Activated B cell treated with CpG ODN at 0.5 μM for 24 hours (primary cell): ENCODE measurements around the gene SYNE1. TPM values are rescaled to one million over a fixed set of nuclear protein-coding genes. Genes with fewer than 3 reads are reported as not detected.
"Not testable (repeated sequence)": the region's sequence is repeated elsewhere in the genome, so short reads cannot be mapped to it uniquely, and the experiment has no call there.

Experiments
- ATAC-seq: fragments of 200-7000 bp; cut with Tn5 transposase; one replicate; pipeline ENCODE4 v1.10.0; 2021; ENCODE audit warnings: low read depth, mild to moderate bottlenecking, moderate library complexity
- CTCF ChIA-PET: fragments of 350-600 bp; sonication (Branson Sonifier 250); formaldehyde crosslinking; loops from one replicate; lab custom pipeline; 2021; ENCODE audit warnings: antibody characterized with exemption; lab: Charles Lee
- POLR2A ChIA-PET: fragments of 350-600 bp; sonication (Branson Sonifier 250); formaldehyde crosslinking; loops from one replicate; lab custom pipeline; 2021; ENCODE audit warnings: antibody characterized with exemption; lab: Charles Lee
- DNase-seq: peaks from one replicate; pipeline ENCODE4 v3.0.0; 2022
- H3K27ac Mint-ChIP-seq: one replicate; pipeline ENCODE4 v1.8.0; 2020; ENCODE audit warnings: mixed read lengths
- H3K27me3 Mint-ChIP-seq: one replicate; pipeline ENCODE4 v1.8.0; 2021; ENCODE audit warnings: mixed read lengths
- H3K36me3 Mint-ChIP-seq: one replicate; pipeline ENCODE4 v1.8.0; 2021; ENCODE audit warnings: low read depth, mixed read lengths
- H3K4me1 Mint-ChIP-seq: one replicate; pipeline ENCODE4 v1.8.0; 2021; ENCODE audit warnings: mixed read lengths
- H3K4me3 Mint-ChIP-seq: one replicate; pipeline ENCODE4 v1.8.0; 2020; ENCODE audit warnings: mild to moderate bottlenecking, mixed read lengths
- H3K9me3 Mint-ChIP-seq: one replicate; pipeline ENCODE4 v1.8.0; 2020; ENCODE audit warnings: mixed read lengths
- intact Hi-C: fragments of 100-400 bp; cut with micrococcal nuclease; formaldehyde crosslinking; loops from one replicate; pipeline ENCODE4 v1.15.1; 2024
- total RNA-seq: library from RNA; stranded (reverse); gene quantifications from 2 replicates; pipeline ENCODE4 v1.2.3, GENCODE V29; 2022
- TF ChIP-seq, protein P1 (sequence below): fragments of 200-600 bp; IDR thresholded peaks from one replicate; pipeline ENCODE4 v1.8.0; 2022; ENCODE audit warnings: antibody characterized with exemption, mild to moderate bottlenecking

Gene SYNE1
- total RNA-seq, 1 donor from 2014 or later = 74.9 TPM

DNA sequence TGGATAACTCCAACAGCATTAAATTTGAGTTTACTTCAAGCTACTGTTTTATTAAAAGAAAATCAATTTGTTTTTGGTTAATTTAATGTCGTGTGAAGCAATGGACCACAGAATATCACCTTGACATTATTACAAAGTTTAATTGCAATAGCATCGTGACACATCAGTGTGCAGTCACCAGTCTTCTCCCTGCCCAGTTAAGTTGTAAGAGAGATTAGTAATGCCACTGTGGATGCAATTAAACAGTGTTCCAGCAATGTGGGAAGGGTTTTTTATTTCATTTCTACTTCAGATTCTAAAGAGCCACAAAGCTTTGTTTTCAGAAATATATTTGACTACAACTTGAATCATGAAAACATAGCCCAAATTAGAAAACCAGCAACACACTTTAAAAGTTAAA, 128.7 kb downstream of the SYNE1 start:
- ATAC-seq (no peak), DNase-seq (no peak)
- TF ChIP-seq, protein P1, sequence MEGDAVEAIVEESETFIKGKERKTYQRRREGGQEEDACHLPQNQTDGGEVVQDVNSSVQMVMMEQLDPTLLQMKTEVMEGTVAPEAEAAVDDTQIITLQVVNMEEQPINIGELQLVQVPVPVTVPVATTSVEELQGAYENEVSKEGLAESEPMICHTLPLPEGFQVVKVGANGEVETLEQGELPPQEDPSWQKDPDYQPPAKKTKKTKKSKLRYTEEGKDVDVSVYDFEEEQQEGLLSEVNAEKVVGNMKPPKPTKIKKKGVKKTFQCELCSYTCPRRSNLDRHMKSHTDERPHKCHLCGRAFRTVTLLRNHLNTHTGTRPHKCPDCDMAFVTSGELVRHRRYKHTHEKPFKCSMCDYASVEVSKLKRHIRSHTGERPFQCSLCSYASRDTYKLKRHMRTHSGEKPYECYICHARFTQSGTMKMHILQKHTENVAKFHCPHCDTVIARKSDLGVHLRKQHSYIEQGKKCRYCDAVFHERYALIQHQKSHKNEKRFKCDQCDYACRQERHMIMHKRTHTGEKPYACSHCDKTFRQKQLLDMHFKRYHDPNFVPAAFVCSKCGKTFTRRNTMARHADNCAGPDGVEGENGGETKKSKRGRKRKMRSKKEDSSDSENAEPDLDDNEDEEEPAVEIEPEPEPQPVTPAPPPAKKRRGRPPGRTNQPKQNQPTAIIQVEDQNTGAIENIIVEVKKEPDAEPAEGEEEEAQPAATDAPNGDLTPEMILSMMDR = no peak
- CTCF ChIA-PET = no interaction called here
- H3K9me3 Mint-ChIP-seq = no peaks in the 10 kb centered on the region
- H3K4me1 Mint-ChIP-seq = no peaks in the 10 kb centered on the region
- POLR2A ChIA-PET = no interaction called here
- H3K4me3 Mint-ChIP-seq = no peak overlapping the region
- intact Hi-C loops = no loop called here
- no peaks in the 10 kb centered on the region for H3K36me3 Mint-ChIP-seq
- no peak overlapping the region for H3K27ac Mint-ChIP-seq
- H3K27me3 Mint-ChIP-seq = no peaks in the 10 kb centered on the region

DNA sequence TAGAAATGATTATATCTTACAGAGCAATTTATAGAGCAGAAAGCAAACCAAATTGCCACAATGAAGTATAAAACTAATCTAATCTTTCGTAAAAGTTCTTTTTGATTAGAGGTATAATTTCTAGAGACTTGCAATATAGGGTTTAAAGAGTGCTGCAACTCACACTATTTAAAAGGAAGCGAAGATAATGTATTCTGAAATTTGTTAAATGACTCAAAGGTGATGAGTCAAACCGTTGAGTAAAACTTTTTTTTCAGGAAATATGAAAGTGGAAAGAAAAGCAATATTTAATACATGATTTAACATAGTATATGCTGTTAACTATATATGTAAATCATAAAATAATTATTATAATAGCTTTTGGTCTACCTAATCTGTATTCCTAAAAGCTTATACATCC, 133.6 kb downstream of the SYNE1 start:
- Mint-ChIP-seq H3K9me3 (no peaks in the 10 kb centered on the region), H3K4me1 (no peaks in the 10 kb centered on the region), H3K36me3 (no peaks in the 10 kb centered on the region), H3K27me3 (no peaks in the 10 kb centered on the region), H3K27ac (no peak overlapping the region), H3K4me3 (no peak overlapping the region)
- ATAC-seq = no peak
- ChIA-PET POLR2A (no interaction called here), CTCF (no interaction called here)
- TF ChIP-seq, protein P1 = no peak
- intact Hi-C loops = no loop called here
- no peak for DNase-seq

DNA sequence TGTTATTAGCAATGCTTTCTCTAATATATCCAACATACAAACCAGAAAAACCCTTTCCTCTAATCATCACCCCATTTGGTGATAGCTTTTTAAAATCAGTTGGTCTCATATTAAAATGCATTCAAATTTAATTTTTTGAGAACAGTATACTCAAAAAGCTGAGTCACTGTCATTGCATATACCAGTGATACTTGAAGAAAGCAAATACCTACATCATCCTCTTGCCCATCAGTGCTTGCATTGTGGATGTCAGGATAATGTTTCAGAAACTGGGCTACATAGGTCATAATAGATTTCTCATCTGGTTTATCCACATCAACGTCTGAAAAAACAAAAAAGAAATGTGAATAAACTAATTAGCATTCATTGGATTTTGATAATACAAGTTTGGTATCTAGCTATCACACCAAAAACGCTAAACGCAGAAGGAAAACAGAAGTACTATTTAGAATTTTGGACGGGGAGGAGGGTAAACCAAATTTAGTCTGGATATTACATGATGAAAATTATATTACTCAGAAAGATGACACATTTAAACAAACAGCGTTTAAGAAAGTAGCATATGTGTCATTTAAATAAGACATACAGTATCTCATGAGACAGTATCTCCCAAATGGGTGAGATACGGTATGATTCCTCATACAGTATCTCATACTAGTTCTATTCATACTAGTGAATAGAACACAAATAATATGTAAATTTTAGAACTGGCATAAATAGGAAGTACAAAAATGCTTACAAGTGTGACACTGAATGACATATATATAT, 134.6 kb downstream of the SYNE1 start:
- ATAC-seq = no peak
- Mint-ChIP-seq H3K27me3 (no peaks in the 10 kb centered on the region), H3K4me3 (no peak overlapping the region), H3K27ac (no peak overlapping the region), H3K36me3 (no peaks in the 10 kb centered on the region), H3K4me1 (no peaks in the 10 kb centered on the region), H3K9me3 (no peaks in the 10 kb centered on the region)
- ChIA-PET CTCF (no interaction called here), POLR2A (no interaction called here)
- intact Hi-C loops = no loop called here
- DNase-seq = no peak
- TF ChIP-seq, protein P1 = no peak

DNA sequence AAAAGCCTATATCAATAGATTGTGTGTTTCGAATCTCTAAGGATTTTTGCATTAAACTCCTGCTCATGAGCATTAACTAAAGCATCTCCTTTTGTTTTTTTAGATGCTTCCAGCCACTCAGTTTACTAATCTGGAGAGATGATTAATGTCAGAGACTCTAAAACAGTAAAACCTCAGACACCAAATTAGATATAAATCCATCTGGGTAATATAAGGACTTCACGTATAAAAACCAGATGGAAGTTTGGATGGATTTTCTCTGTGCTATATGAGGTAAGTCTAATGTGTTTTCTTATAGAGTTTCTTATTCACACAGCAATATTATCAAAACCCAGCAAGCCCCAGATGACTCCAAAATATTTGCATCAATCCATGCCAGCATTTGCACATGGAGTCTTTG, 137.2 kb downstream of the SYNE1 start:
- no peaks in the 10 kb centered on the region for H3K4me1 Mint-ChIP-seq
- POLR2A ChIA-PET = no interaction called here
- ATAC-seq (no peak), DNase-seq (no peak)
- no peaks in the 10 kb centered on the region for H3K27me3 Mint-ChIP-seq
- no peaks in the 10 kb centered on the region for H3K9me3 Mint-ChIP-seq
- no peak overlapping the region for H3K4me3 Mint-ChIP-seq
- intact Hi-C loops = no loop called here
- H3K36me3 Mint-ChIP-seq = no peaks in the 10 kb centered on the region
- H3K27ac Mint-ChIP-seq = no peak overlapping the region
- TF ChIP-seq, protein P1 = no peak
- CTCF ChIA-PET = no interaction called here

DNA sequence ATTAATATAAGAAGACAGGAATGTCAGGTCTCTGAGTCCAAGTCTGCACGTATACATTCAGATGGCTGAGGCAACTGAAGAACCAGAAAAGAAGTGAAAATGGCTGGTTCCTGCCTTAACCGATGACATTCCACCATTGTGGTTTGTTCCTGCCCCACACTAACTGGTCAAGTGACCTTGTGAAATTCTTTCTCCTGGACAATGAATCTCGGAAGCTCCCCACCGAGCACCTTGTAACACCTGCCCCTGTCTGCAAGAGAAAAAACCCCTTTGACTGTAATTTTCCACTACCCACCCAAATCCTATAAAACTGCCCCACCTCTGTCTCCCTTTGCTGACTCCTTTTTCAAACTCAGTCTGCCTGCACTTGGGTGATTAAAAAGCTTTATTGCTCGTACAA, 140.4 kb downstream of the SYNE1 start:
- intact Hi-C loops = no loop called here
- no peaks in the 10 kb centered on the region for H3K36me3 Mint-ChIP-seq
- CTCF ChIA-PET = no interaction called here

DNA sequence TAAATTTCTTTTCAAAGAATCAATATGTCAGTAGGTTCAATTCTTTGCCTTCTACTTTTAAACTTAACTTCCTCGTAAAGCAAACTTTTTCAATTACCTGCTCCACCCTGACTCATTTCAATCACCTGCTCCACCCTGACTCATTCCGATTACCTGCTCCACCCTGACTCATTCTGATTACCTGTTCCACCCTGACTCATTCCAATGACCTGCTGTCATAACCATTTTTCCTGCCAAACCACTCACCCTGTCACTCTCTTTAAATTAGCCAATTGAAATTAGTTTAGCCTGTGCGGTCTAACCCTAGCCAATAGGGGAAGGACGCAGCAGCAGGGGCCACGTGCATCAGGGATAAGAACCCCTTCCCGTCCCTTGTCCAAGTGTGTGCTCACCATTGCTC, 141.7 kb downstream of the SYNE1 start:
- H3K4me3 Mint-ChIP-seq, H3K27ac Mint-ChIP-seq, H3K4me1 Mint-ChIP-seq, DNase-seq, POLR2A ChIA-PET, H3K27me3 Mint-ChIP-seq, ATAC-seq, CTCF ChIA-PET, H3K36me3 Mint-ChIP-seq, H3K9me3 Mint-ChIP-seq, intact Hi-C loops: not testable (repeated sequence)

More for the DNA sequence above, 140.4 kb downstream of the SYNE1 start:
- ATAC-seq (no peak), DNase-seq (no peak)
- Mint-ChIP-seq H3K4me3 (no peak overlapping the region), H3K4me1 (no peaks in the 10 kb centered on the region), H3K27me3 (no peaks in the 10 kb centered on the region), H3K27ac (no peak overlapping the region), H3K9me3 (no peaks in the 10 kb centered on the region)
- POLR2A ChIA-PET = no interaction called here
- TF ChIP-seq, protein P1 = no peak

DNA sequence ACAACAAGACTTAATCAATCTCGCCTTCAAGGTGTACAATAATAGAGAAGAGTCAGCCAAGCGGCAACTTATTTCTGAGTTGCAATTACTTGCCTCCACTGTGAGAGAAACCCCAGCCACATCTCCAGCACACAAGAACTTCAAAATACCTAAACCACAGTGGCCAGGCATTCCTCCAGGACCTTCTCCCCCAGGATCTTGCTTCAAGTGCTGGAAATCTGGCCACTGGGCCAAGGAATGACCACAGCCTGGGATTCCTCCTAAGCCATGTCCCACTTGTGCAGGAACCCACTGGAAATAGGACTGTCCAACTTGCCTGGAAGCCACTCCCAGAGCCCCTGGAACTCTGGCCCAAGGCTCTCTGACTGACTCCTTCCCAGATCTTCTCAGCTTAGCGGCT, 144.9 kb downstream of the SYNE1 start:
- CTCF ChIA-PET, H3K4me1 Mint-ChIP-seq, H3K36me3 Mint-ChIP-seq, H3K27me3 Mint-ChIP-seq, intact Hi-C loops, H3K27ac Mint-ChIP-seq, H3K9me3 Mint-ChIP-seq, ATAC-seq, POLR2A ChIA-PET, H3K4me3 Mint-ChIP-seq, DNase-seq: not testable (repeated sequence)

DNA sequence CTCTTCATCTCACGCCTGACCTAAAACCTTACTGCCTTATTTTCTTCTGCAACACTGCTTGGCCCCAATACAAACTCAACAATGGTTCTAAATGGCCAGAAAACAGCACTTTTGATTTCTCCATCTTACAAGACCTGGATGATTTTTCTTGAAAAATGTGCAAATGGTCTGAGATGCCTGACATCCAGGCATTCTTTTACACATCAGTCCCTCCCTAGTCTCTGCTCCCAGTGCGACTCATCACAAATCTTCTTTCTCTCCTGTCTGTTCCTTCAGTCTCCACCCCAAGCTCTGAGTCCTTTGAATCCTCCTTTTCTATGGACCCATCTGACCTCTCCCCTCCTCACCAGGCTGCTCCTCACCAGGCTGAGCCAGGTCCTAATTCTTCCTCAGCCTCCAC, 145.7 kb downstream of the SYNE1 start:
- H3K27ac Mint-ChIP-seq, POLR2A ChIA-PET, ATAC-seq, H3K4me3 Mint-ChIP-seq, H3K9me3 Mint-ChIP-seq, H3K4me1 Mint-ChIP-seq, H3K36me3 Mint-ChIP-seq, CTCF ChIA-PET, H3K27me3 Mint-ChIP-seq, DNase-seq, intact Hi-C loops: not testable (repeated sequence)
